Upper lobe of right lung (tissue), 1 donor: ENCODE data around the gene SKI. TPM values are rescaled to one million over a fixed set of nuclear protein-coding genes. Genes with fewer than 3 reads are reported as not detected.

Source experiments
- ATAC-seq: fragments of 200-7000 bp; cut with Tn5 transposase; one replicate; pipeline ENCODE4 v1.9.1; 2020; ENCODE audit warnings: mild to moderate bottlenecking, moderate library complexity
- DNase-seq: peaks from one replicate; pipeline ENCODE4 v3.0.0-alpha.2; 2020
- H3K27ac ChIP-seq: fragments of 200-600 bp; one replicate; pipeline ENCODE4 v1.8.0; 2022
- H3K27me3 ChIP-seq: fragments of 200-600 bp; one replicate; pipeline ENCODE4 v1.8.0; 2022; ENCODE audit warnings: mild to moderate bottlenecking
- H3K36me3 ChIP-seq: fragments of 200-600 bp; one replicate; pipeline ENCODE4 v1.8.0; 2022
- H3K4me1 ChIP-seq: fragments of 200-600 bp; one replicate; pipeline ENCODE4 v1.8.0; 2022
- H3K4me3 ChIP-seq: fragments of 200-600 bp; one replicate; pipeline ENCODE4 v1.8.0; 2022; ENCODE audit warnings: mild to moderate bottlenecking
- H3K9me3 ChIP-seq: fragments of 200-600 bp; one replicate; pipeline ENCODE4 v1.8.0; 2022
- CTCF ChIP-seq: fragments of 200-600 bp; IDR thresholded peaks from one replicate; pipeline ENCODE4 v1.8.0; 2022; ENCODE audit warnings: antibody characterized with exemption
- intact Hi-C: fragments of 100-400 bp; cut with DNase I; formaldehyde crosslinking; loops from one replicate; pipeline ENCODE4 v1.11.0; 2022
- total RNA-seq: library from RNA; stranded (reverse); fragmentation: NEBNext Ultra II Directional; extraction: Animal tissue kit (Norgen Biotek cat#: 25700); gene quantifications from one replicate; pipeline ENCODE4 v1.2.1, GENCODE V29; 2021
- donor health status: DM: no; HTN: yes; CAD: no; lungs with severe emphysema.

The SKI gene
- total RNA-seq, 1 donor from 2014 or later: 89.6 TPM

GRCh38 chr1:2273401-2274090 lies 45.4 kb downstream of the SKI start:
- Histone ChIP-seq H3K4me1 (peaks cover 88% of the 10 kb centered on the region), H3K36me3 (peaks cover 6% of the 10 kb centered on the region), H3K9me3 (no peaks in the 10 kb centered on the region), H3K27ac (peak overlapping the region; percentile 43), H3K27me3 (no peaks in the 10 kb centered on the region), H3K4me3 (no peak overlapping the region)
- DNase-seq (no peak), ATAC-seq (no peak)
- no peak for TF ChIP-seq CTCF
- intact Hi-C loops: no loop called here

- intact Hi-C loops: no loop called here
- TF ChIP-seq CTCF: no peak
- Histone ChIP-seq H3K4me1 (peaks cover 95% of the 10 kb centered on the region), H3K4me3 (no peak overlapping the region), H3K36me3 (peaks cover 6% of the 10 kb centered on the region), H3K27ac (peak overlapping the region; percentile 85), H3K27me3 (no peaks in the 10 kb centered on the region), H3K9me3 (no peaks in the 10 kb centered on the region)
- DNase-seq (no peak), ATAC-seq (no peak)
These were observed 46.3 kb downstream of the SKI start for GRCh38 chr1:2274231-2274928.

- ATAC-seq (no peak), DNase-seq (no peak)
- H3K36me3 ChIP-seq: peaks cover 6% of the 10 kb centered on the region
- H3K9me3 ChIP-seq: no peaks in the 10 kb centered on the region
- H3K27me3 ChIP-seq: no peaks in the 10 kb centered on the region
- H3K27ac ChIP-seq: peak overlapping the region; percentile 85
- H3K4me1 ChIP-seq: peaks cover 100% of the 10 kb centered on the region
- no peak overlapping the region for H3K4me3 ChIP-seq
- no peak for TF ChIP-seq CTCF
- intact Hi-C loops: no loop called here
These were observed 46.9 kb downstream of the SKI start for GRCh38 chr1:2274929-2275475.

DNA sequence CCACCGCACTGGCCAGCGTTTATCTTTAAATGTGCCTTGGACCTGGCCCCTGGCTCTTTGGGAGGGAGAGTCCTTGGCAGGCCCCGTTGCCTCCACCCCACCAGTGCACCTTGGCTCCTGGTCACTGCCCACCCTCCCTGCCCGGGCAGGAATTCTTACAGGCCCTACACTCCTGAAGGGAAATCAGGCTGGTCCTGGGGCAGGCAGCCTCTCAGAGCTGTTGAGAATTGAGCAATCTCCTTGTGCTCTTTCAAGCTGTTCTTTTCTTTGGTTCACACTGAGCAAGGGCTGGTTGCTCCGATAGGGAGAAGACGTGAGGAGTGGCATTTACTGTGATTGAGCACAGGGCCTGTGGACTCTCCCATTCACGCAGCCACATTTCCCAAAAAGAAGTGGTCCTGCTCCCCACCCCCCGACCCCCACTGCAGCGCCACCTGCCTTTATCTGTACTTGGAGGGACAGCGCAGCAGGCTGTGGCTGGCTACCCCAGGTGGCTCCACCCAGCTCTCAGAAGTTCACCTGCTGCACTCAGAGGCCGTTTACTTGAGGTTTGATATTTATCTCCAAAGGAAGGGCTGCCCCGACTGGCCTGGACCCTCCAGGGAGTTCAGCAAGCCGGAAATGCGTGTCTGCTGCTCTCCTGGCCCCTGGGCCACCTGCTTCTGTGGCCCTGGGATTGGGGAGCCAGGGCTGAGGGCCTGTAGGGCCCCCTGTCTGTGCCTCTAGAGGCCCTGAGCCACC lies 47.8 kb downstream of the SKI start:
- Histone ChIP-seq H3K27ac (peak overlapping the region; percentile 85), H3K4me1 (peaks cover 93% of the 10 kb centered on the region), H3K4me3 (no peak overlapping the region), H3K27me3 (no peaks in the 10 kb centered on the region), H3K36me3 (peaks cover 6% of the 10 kb centered on the region), H3K9me3 (no peaks in the 10 kb centered on the region)
- intact Hi-C loops: no loop called here
- ATAC-seq: peak; percentile 71
- TF ChIP-seq CTCF: no peak
- DNase-seq: peak; percentile 80

GRCh38 chr1:2276803-2277580 lies 48.9 kb downstream of the SKI start:
- ATAC-seq: no peak
- Histone ChIP-seq H3K4me3 (no peak overlapping the region), H3K4me1 (peaks cover 83% of the 10 kb centered on the region), H3K27me3 (no peaks in the 10 kb centered on the region), H3K27ac (peak overlapping the region; percentile 85), H3K9me3 (no peaks in the 10 kb centered on the region), H3K36me3 (peaks cover 6% of the 10 kb centered on the region)
- intact Hi-C loops: no loop called here
- DNase-seq: no peak
- TF ChIP-seq CTCF: no peak
